PC-3 (cell line): ENCODE results near the gene PPP1R3G. TPM values are rescaled to one million over a fixed set of nuclear protein-coding genes. Genes with fewer than 3 reads are reported as not detected.
"Not testable (repeated sequence)": the region's sequence is repeated elsewhere in the genome, so short reads cannot be mapped to it uniquely, and the experiment has no call there.

Experiments
- ATAC-seq: fragments of 200-7000 bp; cut with Tn5 transposase; 2 replicates; pipeline ENCODE4 v1.9.1; 2020; ENCODE audit warnings: mild to moderate bottlenecking, moderate library complexity
- BruUV-seq: library from RNA; stranded (reverse); fragments of 400-500 nt; replicated peaks from 2 replicates; lab custom pipeline; 2021; lab: Mats Ljungman, UMichigan
- CTCF ChIA-PET: fragments of 300-600 bp; sonication (Branson Sonifier 250); formaldehyde crosslinking; loops from one replicate; lab custom pipeline; 2022; ENCODE audit warnings: antibody characterized with exemption; lab: Charles Lee
- POLR2A ChIA-PET: fragments of 300-600 bp; sonication (Branson Sonifier 250); formaldehyde crosslinking; loops from one replicate; lab custom pipeline; 2022; ENCODE audit warnings: antibody characterized with exemption; ENCODE audit not compliant: unreplicated experiment; lab: Charles Lee
- DNase-seq: peaks from one replicate; pipeline ENCODE4 v3.0.0-alpha.2; 2015
- H2AFZ ChIP-seq: fragments of 300-600 bp; sonication (generic); 2 replicates; pipeline ENCODE4 v1.6.0; 2016; ENCODE audit warnings: antibody characterized with exemption, low read length
- H3F3A ChIP-seq: fragments of 300-600 bp; sonication (generic); one replicate; pipeline ENCODE4 v1.6.0; 2017; ENCODE audit warnings: antibody characterized with exemption, low read length, control low read depth, mild to moderate bottlenecking; ENCODE audit not compliant: unreplicated experiment
- H3K27ac ChIP-seq: fragments of 300-600 bp; sonication (generic); 2 replicates; pipeline ENCODE4 v1.5.1; 2016; ENCODE audit warnings: mild to moderate bottlenecking, low read length
- H3K27me3 ChIP-seq: fragments of 300-600 bp; sonication (generic); 2 replicates; pipeline ENCODE4 v1.6.1; 2016; ENCODE audit warnings: low read length, mixed read lengths
- H3K36me3 ChIP-seq: fragments of 300-600 bp; sonication (generic); 2 replicates; pipeline ENCODE4 v1.6.1; 2016; ENCODE audit warnings: low read depth, mixed run types, low read length, mixed read lengths
- H3K4me1 ChIP-seq: fragments of 300-600 bp; sonication (generic); 2 replicates; pipeline ENCODE4 v1.5.1; 2016; ENCODE audit warnings: low read length; ENCODE audit not compliant: insufficient read depth
- H3K4me2 ChIP-seq: fragments of 300-600 bp; sonication (generic); 2 replicates; pipeline ENCODE4 v1.6.0; 2016; ENCODE audit warnings: low read length
- H3K4me3 ChIP-seq: fragments of 300-600 bp; sonication (generic); 2 replicates; pipeline ENCODE4 v1.5.1; 2016; ENCODE audit warnings: mild to moderate bottlenecking, low read length, mixed read lengths
- H3K79me2 ChIP-seq: fragments of 300-600 bp; sonication (generic); 2 replicates; pipeline ENCODE4 v1.6.1; 2017; ENCODE audit warnings: low read length, mixed read lengths
- H3K9ac ChIP-seq: fragments of 300-600 bp; sonication (generic); 2 replicates; pipeline ENCODE4 v1.6.0; 2016; ENCODE audit warnings: mild to moderate bottlenecking, low read length
- H3K9me2 ChIP-seq: fragments of 300-600 bp; sonication (generic); replicated peaks from 2 replicates; pipeline ENCODE4 v1.6.1; 2016; ENCODE audit warnings: mixed run types, low read length, mixed read lengths
- H3K9me3 ChIP-seq: fragments of 300-600 bp; sonication (generic); 2 replicates; pipeline ENCODE4 v1.6.1; 2016; ENCODE audit warnings: low read length, mixed read lengths
- H4K20me1 ChIP-seq: fragments of 300-600 bp; sonication (generic); 2 replicates; pipeline ENCODE4 v1.6.1; 2016; ENCODE audit warnings: low read length, mixed read lengths
- CTCF ChIP-seq: fragments of 300-600 bp; sonication (generic); conservative IDR thresholded peaks from 2 replicates; pipeline ENCODE4 v1.5.1; 2017; ENCODE audit warnings: antibody characterized with exemption, low read depth, mild to moderate bottlenecking, low read length
- EZH2 ChIP-seq: fragments of 300-600 bp; sonication (generic); IDR thresholded peaks from one replicate; pipeline ENCODE4 v1.6.1; 2017; ENCODE audit warnings: antibody characterized with exemption, mild to moderate bottlenecking, low read length; ENCODE audit not compliant: unreplicated experiment
- EZH2phosphoT487 ChIP-seq: fragments of 300-600 bp; sonication (generic); IDR thresholded peaks from 2 replicates; pipeline ENCODE4 v1.6.1; 2018; ENCODE audit warnings: mild to moderate bottlenecking, antibody characterized with exemption, low read length, borderline replicate concordance
- intact Hi-C: fragments of 100-400 bp; cut with micrococcal nuclease; formaldehyde crosslinking; loops from 2 replicates; pipeline ENCODE4 v1.9.0; 2023
- total RNA-seq: library from RNA; depleted of rRNA; stranded (reverse); fragments of >200 nt; gene quantifications from 2 replicates; pipeline ENCODE4 v1.2.3, GENCODE V29; 2014

The PPP1R3G gene
- total RNA-seq, 1 experiment from 2014 or later = 2.8 TPM

GRCh38 chr6:5119090-5119951 is 34.2 kb downstream of the PPP1R3G start:
- H3K79me2 ChIP-seq = no peaks in the 10 kb centered on the region
- ATAC-seq = no peak
- no peak overlapping the region for H3K27ac ChIP-seq
- no peak overlapping the region for H3K4me3 ChIP-seq
- H3K4me1 ChIP-seq = peaks cover 16% of the 10 kb centered on the region
- H3K27me3 ChIP-seq = no peaks in the 10 kb centered on the region
- POLR2A ChIA-PET = no interaction called here
- no TSS peak for BruUV-seq
- H2AFZ ChIP-seq = no peak overlapping the region
- no peak for TF ChIP-seq CTCF
- TF ChIP-seq EZH2phosphoT487 = no peak
- no peak for TF ChIP-seq EZH2
- H3K9me2 ChIP-seq = no peaks in the 10 kb centered on the region
- DNase-seq = no peak
- H4K20me1 ChIP-seq = no peaks in the 10 kb centered on the region
- no peaks in the 10 kb centered on the region for H3F3A ChIP-seq
- H3K4me2 ChIP-seq = no peak overlapping the region
- H3K9ac ChIP-seq = no peak overlapping the region
- intact Hi-C loops = no loop called here
- no peaks in the 10 kb centered on the region for H3K36me3 ChIP-seq
- CTCF ChIA-PET = no interaction called here
- no peaks in the 10 kb centered on the region for H3K9me3 ChIP-seq

- CTCF ChIA-PET = no interaction called here
- Histone ChIP-seq H3K4me3 (no peak overlapping the region), H4K20me1 (no peaks in the 10 kb centered on the region), H3K4me1 (peaks cover 20% of the 10 kb centered on the region), H3K9me3 (no peaks in the 10 kb centered on the region), H2AFZ (no peak overlapping the region), H3K36me3 (no peaks in the 10 kb centered on the region), H3K4me2 (no peak overlapping the region), H3F3A (no peaks in the 10 kb centered on the region), H3K27me3 (no peaks in the 10 kb centered on the region), H3K79me2 (no peaks in the 10 kb centered on the region), H3K9me2 (no peaks in the 10 kb centered on the region), H3K9ac (no peak overlapping the region), H3K27ac (no peak overlapping the region)
- ATAC-seq = no peak
- no peak for DNase-seq
- TF ChIP-seq CTCF = no peak
- TF ChIP-seq EZH2phosphoT487 = no peak
- no peak for TF ChIP-seq EZH2
- BruUV-seq = no TSS peak
- intact Hi-C loops = no loop called here
- POLR2A ChIA-PET = no interaction called here
These were observed 34.9 kb downstream of the PPP1R3G start for GRCh38 chr6:5120011-5120410.

- POLR2A ChIA-PET, H2AFZ ChIP-seq, H4K20me1 ChIP-seq, H3K9me2 ChIP-seq, H3K4me2 ChIP-seq, H3K27me3 ChIP-seq, intact Hi-C loops, H3K9me3 ChIP-seq, H3F3A ChIP-seq, CTCF ChIA-PET, ATAC-seq, H3K9ac ChIP-seq, H3K4me3 ChIP-seq, H3K36me3 ChIP-seq, H3K27ac ChIP-seq, DNase-seq, H3K79me2 ChIP-seq, BruUV-seq: not testable (repeated sequence)
- peaks cover 25% of the 10 kb centered on the region for H3K4me1 ChIP-seq
These were observed 35.4 kb downstream of the PPP1R3G start for GRCh38 chr6:5120543-5120942.
